Activated CD4-positive, CD25-positive, alpha-beta regulatory T cell treated with anti-CD3 and anti-CD28 coated beads, Interleukin-2, amount 50 U/mL, for 72 hours (primary cell): ENCODE data around the gene KRT222.

Source experiments
- DNase-seq: peaks from one replicate; pipeline ENCODE4 v3.0.0; 2021

KRT222 gene

DNA sequence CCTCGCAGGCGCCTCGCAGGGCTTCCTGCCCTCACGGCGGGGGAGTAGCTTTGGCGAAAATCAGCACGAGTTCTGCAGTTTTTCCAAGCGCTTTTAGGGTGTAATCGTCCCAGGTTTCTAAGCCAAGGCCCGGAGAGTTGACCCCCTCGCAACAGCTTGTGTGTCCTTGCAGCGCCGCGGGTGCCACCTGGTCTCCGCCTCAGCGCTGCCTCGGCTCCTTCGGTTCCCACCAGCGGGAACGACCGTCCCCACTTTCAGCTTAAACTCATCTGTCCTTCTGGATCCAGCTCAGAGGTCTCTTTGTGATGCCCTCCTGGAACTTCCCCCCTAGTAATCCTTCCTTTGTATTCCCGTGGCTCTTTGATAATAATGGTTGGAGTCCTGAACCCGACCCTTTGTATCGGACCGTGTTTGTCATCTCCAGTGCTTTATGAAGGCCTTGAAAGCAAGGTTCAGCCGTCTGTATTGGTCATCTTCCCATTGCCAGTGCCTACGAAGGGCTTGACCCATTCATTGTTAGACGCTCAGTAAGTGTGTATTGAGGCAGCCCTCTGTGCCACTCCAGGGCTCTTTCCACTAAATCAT, 16.5 kb downstream of the KRT222 start:
- no peak for DNase-seq

DNA sequence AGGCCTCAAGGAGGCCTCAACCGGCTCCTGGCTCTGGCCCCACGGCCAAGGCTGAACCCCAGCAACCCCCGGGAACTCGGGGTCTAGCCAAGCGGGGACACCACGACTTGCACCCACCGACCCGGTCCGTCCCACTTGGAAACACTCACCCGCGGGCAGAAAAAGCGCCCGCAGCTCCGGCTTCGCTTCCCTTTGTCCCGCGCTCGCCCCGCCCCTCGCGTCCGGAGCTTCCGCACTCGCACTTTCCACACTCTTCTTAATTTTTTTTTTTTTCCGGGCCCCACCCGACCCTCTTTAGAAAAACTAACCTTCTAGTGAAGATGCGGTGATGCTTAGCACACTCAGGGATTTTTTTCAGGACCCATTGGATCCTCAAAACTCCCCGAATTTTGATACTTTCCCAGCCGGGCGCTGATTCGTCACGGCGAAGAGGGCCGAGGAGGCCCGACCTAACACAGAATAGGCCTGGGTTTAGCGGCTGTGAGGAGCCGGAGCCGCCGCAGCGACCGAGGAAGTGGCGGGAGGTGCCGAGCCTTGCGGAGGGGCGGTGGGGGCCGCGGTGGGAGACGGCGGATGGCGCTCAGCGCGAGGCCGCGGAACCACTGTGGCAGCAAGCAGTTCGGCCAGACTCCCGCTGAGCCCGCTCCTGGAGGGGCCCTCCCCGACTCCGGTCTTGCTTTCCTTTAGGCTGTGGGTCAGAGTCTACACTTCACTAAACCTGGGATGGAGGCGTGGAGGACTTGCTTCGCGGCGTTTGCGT, 17.2 kb downstream of the KRT222 start, which contains the start of gene SMARCE1:
Gene SMARCE1 (minus strand): TSS at position 195 of the 760 bp plus-strand sequence. CDS start 2,016 bp downstream, outside the sequence.
- DNase-seq, result peak; percentile 77

DNA sequence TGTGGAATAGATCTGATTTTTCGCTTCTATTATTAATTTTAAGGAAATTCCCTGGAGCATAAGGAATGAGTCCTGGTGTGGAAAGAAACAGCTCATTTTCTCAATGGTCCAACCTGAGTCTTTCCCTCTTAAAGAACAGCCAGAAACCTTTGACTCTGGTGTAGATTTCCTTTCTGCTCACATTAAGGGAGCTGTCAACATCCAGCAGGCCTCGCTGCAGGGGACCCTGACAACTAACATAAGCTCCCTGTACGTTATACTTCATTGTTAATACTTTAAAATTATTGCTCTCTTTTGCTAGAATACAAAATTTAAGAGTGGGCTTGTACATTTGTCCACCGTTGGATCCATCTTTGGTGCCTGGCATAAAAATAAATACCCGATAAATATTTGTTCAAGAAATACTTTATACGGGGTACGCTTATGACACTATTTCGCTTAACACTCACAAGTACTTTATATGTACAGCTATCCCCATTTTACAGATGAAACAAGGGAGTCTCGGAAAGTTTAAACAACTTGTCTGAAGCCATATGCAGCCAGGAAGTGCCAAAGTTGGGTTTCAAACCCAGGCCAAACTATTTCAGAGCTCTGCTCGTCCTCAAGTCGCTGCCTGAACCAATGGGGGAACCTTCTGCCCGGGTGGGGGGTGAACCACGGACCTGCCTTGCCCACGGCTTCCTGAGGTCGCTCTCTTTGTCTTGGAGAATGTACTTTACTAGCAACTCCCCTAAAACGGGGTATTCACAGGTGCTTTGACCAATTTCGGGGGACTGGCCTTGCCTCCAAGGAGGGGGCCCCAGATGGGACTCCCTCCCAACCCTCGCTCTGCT, 18.0 kb downstream of the KRT222 start:
- no peak for DNase-seq

DNA sequence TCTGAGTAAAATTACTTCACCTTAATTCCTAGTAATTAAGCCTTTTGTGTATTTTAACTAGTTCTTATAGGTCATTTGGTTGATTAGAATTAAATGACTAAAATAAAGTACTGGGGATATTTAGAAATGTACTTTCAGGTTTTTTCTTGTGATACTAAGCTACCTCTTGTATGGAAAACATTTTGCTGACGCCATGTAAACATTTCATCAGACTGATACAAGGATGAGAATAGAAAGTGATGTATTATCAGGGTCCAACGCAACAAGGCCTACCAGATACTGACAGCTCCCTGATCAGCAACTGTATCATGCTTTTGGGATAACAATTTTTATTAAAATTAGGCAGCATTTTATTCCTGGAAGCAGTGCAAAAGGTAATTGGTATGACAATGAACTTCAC, 19.0 kb downstream of the KRT222 start:
- no peak for DNase-seq

DNA sequence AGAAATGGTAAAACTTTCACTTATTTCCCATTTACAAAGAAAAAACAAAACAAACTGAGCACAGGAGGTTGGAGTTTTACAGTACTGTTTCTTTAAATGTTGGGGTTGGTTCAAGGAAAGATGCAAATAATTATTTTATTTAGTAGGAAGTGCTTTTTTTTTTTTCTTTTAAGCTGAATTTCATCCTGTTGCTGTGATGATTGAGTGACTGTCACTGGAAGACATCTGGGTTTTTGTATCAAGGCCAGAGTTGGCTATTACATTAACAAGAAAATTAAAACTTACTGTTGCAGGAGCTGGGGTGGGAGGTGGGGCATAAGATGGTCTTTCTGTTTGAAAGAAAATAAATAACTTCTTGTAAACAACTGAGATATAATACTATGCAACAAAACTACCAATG, 19.7 kb downstream of the KRT222 start:
- DNase-seq, result no peak

DNA sequence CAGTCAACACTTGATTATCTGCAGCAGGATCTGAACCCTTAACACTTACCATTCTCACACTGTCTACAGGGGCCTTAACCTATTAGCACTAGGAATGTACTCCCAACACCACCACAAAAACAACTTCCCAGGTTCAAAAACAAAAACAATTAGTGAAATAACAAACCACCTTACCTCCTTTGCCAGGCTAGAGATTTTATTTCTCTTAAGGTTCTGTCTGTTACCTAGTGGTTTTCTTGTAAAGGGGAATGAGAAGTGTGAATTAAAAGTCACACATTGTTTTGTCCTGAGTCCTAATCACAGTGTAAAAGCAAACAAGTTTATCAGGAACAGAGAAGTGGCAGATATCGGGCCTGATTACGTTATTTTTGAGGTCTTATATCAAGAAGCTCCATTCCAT, 27.0 kb downstream of the KRT222 start:
- DNase-seq, result no peak

DNA sequence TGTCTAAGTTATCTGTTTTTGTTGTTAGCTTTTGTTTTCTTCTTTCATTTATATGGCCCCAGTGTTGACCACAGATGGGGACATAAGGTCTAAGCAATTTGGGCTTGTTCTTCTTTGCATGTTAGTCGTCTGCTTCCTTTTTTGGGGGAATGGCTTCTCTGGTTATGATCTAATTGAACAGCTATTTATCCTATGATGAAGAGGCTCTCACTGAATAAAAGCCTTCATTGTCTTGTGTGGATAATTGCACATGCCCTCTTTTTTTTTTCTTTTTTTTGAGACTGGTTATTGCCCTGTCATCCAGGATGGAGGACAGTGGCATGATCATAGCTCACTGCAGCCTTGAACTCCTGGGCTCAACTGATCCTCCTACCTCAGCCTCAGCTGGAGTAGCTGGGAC, 31.1 kb downstream of the KRT222 start:
- DNase-seq, result no peak

DNA sequence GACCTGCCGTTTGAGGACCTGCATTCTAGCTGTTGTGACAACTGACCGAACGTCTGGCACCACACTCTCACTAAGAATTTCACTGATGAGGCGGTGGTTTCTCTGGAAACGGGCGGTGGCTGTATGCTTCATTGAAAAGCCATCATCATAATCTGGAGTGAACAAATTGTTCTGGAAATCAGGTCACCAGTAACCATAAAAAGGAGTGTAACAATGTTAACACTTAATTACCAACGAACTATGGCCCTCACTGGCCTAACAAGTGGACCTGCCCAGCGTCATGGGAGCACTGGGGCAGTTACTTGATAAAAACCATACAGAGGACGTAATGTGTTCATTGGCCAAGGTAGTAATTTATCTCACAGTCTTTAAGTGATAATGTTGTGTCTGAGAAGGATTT, 32.8 kb downstream of the KRT222 start:
- no peak for DNase-seq

DNA sequence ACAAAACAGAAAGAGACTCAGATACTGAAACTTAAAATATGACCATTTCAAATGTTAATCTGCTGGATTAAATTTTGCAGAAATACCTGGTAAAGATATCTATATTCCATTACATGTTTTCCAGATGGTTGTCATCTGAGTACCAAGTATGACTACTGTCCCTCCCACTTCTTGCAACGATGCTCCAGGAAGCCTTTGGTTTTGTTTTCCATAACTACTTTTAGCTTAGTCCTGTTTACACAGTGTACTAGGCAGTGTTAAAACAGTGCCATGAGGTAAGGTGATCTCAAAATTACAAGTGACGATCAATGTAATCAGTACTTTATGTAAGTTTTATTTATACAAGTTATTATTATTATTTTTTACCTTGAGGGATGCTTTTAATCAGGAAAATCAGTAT, 35.1 kb downstream of the KRT222 start:
- no peak for DNase-seq

DNA sequence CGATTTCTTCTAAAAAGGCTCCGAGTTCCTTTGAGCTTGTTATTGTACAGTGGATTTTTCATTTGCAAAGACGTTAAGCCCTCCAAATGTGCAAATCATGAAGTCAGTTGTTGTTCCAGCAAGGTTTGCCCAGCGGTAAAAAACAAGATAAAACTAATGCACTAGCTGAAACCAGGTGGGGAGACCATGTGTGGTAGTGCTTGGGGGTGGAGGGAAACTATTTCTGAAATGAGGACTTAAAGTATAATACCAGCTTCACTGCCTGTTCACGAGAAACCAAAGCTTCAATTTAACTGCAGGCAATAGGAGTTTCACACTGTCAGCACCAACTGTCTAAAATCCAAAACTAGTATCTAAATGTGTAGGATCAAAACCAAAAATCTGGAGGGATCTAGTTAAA, 39.7 kb downstream of the KRT222 start:
- DNase-seq, result no peak

DNA sequence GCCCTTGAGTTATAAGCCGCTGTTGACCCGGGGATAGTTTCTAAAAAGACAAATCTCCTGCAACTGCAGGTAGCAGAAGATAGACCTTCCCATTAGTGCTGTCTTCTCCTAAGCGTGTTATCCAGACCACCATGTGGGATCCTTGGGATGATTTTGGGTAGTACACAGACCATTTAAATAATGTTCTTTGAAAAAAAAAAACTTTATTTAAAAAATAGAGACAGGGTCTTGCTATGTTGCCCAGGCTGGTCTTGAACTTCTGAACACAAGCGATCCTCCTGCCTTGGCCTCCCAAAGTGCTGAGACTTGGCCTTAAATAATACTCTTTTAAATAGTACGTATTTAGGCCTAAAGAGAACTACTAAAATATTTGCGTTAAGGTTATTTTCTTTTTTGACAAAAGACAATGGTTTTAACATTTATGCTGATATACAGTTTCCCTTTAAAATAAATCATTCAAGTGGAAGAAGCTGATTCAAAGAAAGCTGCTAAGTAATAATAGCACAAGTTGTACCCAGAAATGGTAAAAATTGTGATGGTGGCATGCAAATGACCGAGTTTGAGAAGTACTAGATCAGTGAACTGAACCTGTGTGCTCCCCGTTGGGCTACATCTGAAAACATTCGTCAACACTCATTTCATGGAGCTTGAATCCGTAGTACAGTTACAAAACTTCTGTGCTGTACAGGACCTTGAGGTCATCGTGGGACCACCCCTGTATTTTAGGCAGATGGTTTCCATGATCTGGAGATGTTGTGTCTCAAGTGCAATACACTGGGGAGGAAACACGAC, 41.4 kb downstream of the KRT222 start:
- no peak for DNase-seq

DNA sequence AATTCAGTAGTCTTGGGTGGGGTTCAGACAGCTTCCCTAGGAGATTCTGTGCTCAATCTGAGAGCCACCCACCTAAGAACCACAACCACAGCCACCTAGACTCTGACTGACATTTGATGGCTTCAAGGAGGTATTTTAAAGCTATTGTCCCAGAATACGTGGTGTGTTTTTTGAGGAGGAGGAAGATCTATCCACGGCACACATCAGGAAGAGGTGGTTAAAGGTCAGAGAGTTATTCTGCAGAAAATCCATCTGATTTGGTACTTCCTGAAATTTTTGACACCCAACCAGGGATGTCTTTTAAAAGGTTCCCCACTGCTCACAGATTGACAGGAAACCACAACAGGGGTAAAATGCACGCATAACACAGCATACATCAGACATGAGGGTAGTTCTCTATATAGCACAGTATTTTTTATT, 42.5 kb downstream of the KRT222 start:
- no peak for DNase-seq

DNA sequence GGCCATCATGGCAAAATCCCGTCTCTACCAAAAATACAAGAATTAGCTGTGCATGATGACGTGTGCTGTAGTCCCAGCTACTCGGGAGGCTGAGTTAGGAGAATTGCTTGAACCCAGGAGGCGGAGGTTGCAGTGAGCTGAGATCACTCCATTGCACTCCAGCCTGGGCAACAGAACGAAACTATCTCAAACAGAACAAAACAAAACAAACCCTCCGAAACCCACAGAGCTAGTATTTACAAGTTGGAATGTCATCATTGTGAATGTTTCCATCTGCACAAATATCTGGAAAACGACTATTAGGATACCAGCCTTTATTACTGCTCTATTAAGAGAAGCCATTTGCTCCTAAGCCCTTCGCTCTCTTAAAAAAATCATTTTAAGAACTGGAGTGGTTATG, 43.4 kb downstream of the KRT222 start:
- DNase-seq, result no peak

DNA sequence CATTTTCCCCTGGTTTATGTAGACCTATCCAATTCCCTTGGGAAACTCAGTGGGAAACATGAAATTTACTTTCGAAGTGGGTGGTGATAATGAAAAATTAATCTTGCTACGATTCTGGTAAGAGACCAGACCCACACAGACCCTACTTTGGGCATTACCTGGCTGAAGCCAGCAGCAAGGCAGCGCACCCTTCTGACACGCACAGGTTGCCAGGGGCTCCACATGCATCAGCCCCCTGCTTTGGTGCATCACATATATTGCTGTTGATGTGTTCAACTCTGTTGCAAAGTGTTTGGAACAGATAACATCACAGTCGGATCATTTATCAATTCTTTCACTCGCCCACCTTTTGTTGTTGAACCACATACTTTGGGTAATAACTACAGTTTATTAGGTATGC, 44.0 kb downstream of the KRT222 start:
- DNase-seq, result no peak

DNA sequence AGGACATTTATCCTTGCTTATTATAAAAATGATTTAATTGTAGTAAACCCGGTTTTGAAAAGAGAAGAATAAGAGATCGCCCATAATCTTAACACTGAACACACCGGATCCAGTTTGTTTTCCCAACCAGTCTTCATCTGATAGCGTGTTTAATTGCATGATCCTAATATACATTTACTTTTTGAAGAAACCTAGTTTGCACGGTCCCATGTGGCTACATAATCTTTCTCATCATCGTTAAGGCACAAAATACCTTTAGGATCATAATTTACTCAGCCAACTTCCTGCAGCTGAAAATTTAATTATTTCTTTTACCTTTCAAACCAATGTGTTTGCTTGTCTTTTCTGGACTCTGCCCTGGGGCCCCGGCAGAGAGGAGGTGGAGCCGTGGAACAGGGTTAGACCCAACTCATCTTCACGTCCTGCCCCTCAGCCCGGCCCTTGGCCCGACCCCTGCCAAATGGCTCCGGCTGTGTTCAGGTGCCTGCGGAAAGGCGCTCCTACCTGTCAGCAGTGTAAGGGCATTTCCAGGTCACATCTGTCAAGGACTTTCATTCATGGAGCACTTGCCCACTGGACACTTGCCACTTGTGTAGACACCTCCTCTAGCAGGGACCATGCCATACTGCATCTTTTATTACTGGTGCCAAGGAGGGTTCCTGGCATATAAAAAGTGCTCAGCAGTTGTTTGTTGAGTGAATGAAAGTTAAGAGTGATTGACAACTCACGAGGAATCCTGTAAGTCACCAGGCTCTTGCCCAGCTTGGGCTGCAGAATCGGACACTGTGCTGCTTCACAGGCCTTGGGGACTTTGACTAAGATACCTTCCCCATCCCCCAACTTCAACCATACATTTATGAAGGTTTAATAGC, 46.0 kb downstream of the KRT222 start:
- DNase-seq, result no peak

DNA sequence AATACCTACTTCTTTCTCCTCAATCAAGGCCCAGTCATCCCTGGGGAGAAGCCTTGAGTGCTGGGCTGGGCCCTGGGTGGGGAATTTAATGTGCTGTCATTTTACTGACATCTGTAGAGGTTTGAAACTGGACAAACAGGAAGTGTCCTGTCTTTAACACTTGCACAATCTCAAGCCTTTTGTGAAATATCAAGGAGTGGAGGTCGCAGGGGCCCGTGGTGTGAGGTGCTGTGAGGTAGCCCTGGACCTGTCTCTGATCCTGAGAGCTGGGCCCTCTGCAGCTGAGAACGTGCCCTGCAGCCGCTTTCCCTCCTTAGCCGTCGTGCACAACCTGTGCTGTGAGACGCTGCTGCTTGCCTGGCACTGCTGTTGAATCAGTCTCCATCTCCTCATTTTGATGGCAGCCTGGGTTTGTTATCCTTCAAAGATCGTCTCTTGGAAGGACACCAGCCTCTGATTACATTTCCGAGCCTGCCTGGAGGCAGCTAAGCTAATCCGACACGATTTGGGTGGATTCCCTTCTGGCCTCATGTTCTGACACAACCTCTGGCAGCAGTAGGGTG, 47.2 kb downstream of the KRT222 start:
- no peak for DNase-seq

DNA sequence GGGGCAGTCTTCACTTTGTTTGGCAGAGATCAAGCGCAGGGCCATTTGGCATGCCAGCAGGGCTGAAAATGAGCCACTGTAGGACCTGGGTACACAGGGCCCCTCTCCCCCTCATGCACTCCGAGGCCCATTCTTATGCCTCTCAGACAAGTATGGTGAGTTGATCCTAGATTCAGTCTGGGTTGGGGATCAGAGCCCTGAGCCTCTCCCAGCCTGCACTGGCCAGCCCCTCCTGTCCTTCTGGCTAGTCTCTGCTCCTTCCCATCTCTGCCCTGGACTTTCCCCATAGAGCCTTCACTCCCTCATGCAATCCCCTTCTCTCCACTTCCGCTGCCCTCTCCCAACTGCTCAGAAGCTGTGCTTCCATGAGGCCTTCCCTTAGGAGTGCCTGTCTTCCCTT, 48.4 kb downstream of the KRT222 start:
- DNase-seq, result no peak

DNA sequence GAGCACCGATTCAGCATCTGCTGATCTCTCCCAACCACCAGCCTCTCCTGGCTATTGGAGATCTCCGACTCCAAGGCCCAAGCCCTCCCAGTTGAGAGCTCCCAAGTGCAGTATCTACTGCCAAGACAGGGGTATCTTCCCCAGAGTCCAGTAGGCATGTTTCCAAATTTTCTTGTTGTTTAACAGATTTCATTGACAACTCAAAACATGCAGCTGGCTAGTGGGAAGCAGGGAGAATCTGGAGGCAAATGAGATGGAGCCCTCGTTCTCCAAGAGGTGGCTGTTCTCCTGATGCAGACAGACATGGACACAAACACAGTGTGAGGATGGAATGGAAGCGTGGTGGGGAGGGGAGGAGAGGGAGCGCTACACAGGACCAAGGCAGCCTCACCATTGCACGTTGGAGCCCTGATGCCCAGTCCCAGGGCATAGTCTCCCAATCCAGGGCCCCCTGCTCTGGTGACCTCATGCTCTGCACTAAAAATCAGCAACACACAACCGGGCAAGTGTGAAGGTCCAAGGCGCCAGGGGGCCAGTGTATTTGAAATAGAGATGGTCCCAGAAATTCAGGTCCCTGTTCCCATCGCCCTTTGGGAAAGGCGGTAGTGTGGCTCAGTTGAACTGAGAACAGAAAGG, 49.0 kb downstream of the KRT222 start:
- DNase-seq, result no peak

DNA sequence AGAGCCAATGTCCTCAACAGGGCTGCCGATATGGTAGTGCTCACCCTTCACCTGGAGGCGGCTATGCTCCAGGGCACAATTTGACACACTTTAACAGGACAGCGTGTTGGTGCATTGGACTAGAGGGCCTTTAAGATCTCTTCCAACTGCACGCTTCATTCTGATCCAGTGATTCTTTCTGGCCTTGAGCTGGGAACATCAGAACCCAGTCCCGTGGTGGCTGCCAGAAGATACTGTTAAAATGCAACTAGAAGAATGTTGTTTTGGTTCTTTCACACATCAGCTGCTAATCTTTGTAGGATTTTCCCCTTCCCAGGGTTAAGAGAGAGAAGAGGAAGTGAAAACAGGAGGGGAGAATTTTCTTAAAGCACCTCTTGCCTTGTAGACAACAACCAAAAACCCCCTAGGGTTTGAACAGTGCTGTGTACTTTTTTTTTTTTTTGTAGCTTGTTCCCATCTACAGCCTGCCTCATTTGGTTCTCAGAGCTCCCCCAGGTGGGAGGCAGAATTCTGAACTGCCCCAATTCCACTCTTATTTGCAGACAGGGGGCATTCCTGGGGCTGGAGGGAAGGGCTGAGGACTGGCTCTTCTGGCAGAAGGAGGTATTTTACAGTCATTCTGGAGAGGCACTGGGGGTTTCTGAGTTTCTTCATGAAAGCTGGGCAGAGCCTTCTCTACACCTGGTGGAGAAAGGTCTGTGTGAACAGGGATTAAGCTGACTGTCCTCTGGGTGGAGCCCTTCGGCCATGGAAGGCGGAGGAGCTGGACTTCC, 49.7 kb downstream of the KRT222 start:
- DNase-seq, result no peak

DNA sequence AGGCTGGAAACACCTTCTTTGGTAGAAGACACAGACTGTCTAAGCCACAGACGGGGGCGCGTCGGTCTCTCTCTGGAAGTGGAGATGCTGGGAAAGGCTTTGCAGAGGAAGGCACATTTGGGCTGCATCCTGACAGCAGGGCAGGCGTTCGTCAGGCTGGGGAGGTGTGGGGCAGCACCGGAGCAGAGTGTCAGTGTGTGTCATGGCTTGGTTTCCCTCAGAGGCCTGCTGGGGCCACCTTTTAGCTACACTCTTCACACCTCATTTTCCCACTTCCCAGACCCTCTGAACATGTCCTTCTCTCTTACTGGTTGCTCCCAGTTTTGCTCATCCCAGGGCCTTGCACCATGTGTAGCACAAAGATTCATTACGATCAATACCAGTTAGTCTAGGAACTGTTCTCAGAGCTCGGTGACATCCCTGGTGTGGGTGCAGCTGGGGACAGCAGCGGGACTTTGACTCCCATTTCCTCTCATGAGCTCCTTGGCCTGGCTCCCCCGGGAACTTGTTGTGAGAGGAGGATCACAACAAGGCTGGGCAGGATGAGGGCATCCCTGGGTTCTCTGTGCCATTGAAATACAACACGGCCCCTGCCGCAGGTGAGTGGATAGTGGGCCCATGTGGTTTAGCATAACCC, 50.4 kb downstream of the KRT222 start:
- no peak for DNase-seq
